Osteoblast (primary cell): Measurements from ENCODE around the gene ANKS1B. TPM values are rescaled to one million over a fixed set of nuclear protein-coding genes. Genes with fewer than 3 reads are reported as not detected.

Experiments
- DNase-seq: peaks from one replicate; pipeline ENCODE4 v3.0.0; 2011; ENCODE audit warnings: low spot score, mixed read lengths; ENCODE audit not compliant: insufficient read length; ENCODE audit errors: missing footprints
- H2AFZ ChIP-seq: 2 replicates; pipeline ENCODE4 v1.6.0; 2011; ENCODE audit warnings: mild to moderate bottlenecking, low read length
- H3K27ac ChIP-seq: 2 replicates; pipeline ENCODE4 v1.5.1; 2011; ENCODE audit warnings: mild to moderate bottlenecking, low read depth, low read length, moderate library complexity
- H3K27me3 ChIP-seq: 2 replicates; pipeline ENCODE4 v1.6.0; 2012; ENCODE audit warnings: mild to moderate bottlenecking, control low read depth, inconsistent platforms, low read length, moderate library complexity; ENCODE audit not compliant: insufficient read depth
- H3K36me3 ChIP-seq: 2 replicates; pipeline ENCODE4 v1.5.1; 2011; ENCODE audit warnings: mild to moderate bottlenecking, low read length, control low read depth, moderate library complexity; ENCODE audit not compliant: insufficient read depth
- H3K4me1 ChIP-seq: 2 replicates; pipeline ENCODE4 v1.5.1; 2011; ENCODE audit warnings: mild to moderate bottlenecking, low read length, control low read depth, moderate library complexity; ENCODE audit not compliant: insufficient read depth
- H3K4me2 ChIP-seq: 2 replicates; pipeline ENCODE4 v1.6.0; 2011; ENCODE audit warnings: mild to moderate bottlenecking, low read length; ENCODE audit not compliant: insufficient read depth
- H3K4me3 ChIP-seq: fragments of 200-600 bp; sonication (generic); 3 replicates; pipeline ENCODE4 v1.5.1; 2012; ENCODE audit warnings: mild to moderate bottlenecking, low read length, inconsistent platforms; ENCODE audit not compliant: insufficient read depth
- H3K79me2 ChIP-seq: 2 replicates; pipeline ENCODE4 v1.6.0; 2012; ENCODE audit warnings: mild to moderate bottlenecking, low read length, control low read depth, inconsistent platforms; ENCODE audit not compliant: insufficient read depth
- H3K9me3 ChIP-seq: 2 replicates; pipeline ENCODE4 v1.5.1; 2011; ENCODE audit warnings: low read depth, low read length, control low read depth
- H4K20me1 ChIP-seq: 2 replicates; pipeline ENCODE4 v1.6.0; 2012; ENCODE audit warnings: mild to moderate bottlenecking, low read length, control low read depth; ENCODE audit not compliant: insufficient read depth
- total RNA-seq: library from RNA; depleted of rRNA; stranded (reverse); fragments of >200 nt; gene quantifications from 2 replicates; pipeline ENCODE4 v1.2.3, GENCODE V29; 2012
- TF ChIP-seq, protein P1 (sequence below): IDR thresholded peaks from 2 replicates; pipeline ENCODE4 v1.5.1; 2011; ENCODE audit warnings: mild to moderate bottlenecking, low read depth, low read length, moderate library complexity; ENCODE audit errors: extremely low read depth

The ANKS1B gene
- total RNA-seq, 1 donor, result 2.2 TPM

DNA sequence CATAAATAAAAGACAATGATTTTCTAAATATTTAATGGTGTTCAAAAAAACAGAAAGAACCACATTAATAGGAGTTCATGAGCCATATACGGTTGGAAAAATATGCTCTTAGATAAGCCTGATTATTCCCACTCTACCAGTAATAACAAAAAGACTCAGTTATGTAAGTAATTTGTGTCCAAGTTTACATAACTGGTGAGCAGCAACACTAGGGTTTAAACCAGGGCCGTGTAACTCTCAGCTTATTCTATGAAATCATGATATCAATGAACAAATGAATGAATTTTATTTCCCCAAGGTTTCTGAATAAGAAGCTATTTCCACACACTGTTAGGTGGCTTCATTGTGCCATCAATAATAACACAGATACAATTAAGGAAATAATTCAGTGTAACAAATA, 238.8 kb downstream of the ANKS1B start:
- no peaks in the 10 kb centered on the region for H4K20me1 ChIP-seq
- no peak for DNase-seq
- no peaks in the 10 kb centered on the region for H3K27me3 ChIP-seq
- H2AFZ ChIP-seq, result no peak overlapping the region
- H3K4me3 ChIP-seq, result no peak overlapping the region
- H3K4me2 ChIP-seq, result no peak overlapping the region
- H3K79me2 ChIP-seq, result no peaks in the 10 kb centered on the region
- H3K36me3 ChIP-seq, result no peaks in the 10 kb centered on the region
- TF ChIP-seq, protein P1, sequence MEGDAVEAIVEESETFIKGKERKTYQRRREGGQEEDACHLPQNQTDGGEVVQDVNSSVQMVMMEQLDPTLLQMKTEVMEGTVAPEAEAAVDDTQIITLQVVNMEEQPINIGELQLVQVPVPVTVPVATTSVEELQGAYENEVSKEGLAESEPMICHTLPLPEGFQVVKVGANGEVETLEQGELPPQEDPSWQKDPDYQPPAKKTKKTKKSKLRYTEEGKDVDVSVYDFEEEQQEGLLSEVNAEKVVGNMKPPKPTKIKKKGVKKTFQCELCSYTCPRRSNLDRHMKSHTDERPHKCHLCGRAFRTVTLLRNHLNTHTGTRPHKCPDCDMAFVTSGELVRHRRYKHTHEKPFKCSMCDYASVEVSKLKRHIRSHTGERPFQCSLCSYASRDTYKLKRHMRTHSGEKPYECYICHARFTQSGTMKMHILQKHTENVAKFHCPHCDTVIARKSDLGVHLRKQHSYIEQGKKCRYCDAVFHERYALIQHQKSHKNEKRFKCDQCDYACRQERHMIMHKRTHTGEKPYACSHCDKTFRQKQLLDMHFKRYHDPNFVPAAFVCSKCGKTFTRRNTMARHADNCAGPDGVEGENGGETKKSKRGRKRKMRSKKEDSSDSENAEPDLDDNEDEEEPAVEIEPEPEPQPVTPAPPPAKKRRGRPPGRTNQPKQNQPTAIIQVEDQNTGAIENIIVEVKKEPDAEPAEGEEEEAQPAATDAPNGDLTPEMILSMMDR, result no peak
- H3K4me1 ChIP-seq, result no peaks in the 10 kb centered on the region
- no peak overlapping the region for H3K27ac ChIP-seq
- H3K9me3 ChIP-seq, result no peaks in the 10 kb centered on the region

DNA sequence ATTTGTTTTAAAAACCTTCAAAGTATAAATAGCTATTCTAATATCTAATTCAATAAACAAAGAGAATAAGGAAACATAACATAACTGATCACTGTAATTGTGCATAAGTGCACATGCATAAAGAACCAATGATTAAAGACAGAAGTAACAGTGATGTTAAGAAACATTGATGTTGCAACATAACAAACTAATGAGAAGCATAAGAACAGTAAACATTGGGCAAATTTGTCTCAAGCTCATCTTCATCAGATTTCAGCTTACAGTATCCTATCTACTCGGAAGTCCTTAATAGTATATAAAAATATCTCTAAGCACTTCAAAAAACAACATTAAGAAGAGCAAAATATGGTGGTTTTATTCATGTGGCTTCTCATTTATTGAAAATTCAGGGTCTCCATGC, 239.6 kb downstream of the ANKS1B start:
- H3K36me3 ChIP-seq, result no peaks in the 10 kb centered on the region
- TF ChIP-seq, protein P1, result no peak
- no peaks in the 10 kb centered on the region for H3K79me2 ChIP-seq
- H4K20me1 ChIP-seq, result no peaks in the 10 kb centered on the region
- no peaks in the 10 kb centered on the region for H3K27me3 ChIP-seq
- H3K27ac ChIP-seq, result no peak overlapping the region
- H2AFZ ChIP-seq, result no peak overlapping the region
- no peak overlapping the region for H3K4me2 ChIP-seq
- H3K9me3 ChIP-seq, result no peaks in the 10 kb centered on the region
- DNase-seq, result no peak
- H3K4me3 ChIP-seq, result no peak overlapping the region
- H3K4me1 ChIP-seq, result no peaks in the 10 kb centered on the region

DNA sequence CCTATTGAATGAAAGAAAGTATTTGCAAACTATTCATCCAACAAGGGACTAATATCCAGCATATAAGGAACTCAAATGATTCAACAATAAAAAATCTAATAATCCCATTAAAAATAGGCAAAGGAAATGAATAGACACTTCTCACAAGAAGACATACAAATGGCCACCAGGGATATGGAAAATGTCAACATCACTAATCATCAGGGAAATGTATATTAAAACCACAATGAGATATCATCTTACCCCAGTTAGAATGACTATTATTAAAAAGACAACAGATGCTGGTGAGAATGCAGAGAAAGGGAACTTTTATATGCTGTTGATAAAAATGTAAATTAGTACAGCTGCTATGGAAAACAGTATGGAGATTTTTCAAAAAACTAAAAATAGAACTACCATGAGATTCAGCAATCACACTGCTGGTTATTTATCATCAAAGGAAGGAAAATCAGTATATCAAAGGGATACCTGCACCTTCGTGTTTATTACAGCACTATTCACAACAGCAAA, 247.9 kb downstream of the ANKS1B start:
- Histone ChIP-seq H3K27ac (no peak overlapping the region), H3K79me2 (no peaks in the 10 kb centered on the region), H3K4me3 (no peak overlapping the region), H2AFZ (no peak overlapping the region), H3K4me2 (no peak overlapping the region), H3K4me1 (no peaks in the 10 kb centered on the region), H3K36me3 (no peaks in the 10 kb centered on the region), H3K27me3 (no peaks in the 10 kb centered on the region), H4K20me1 (no peaks in the 10 kb centered on the region), H3K9me3 (no peaks in the 10 kb centered on the region)
- no peak for DNase-seq
- TF ChIP-seq, protein P1, result no peak

DNA sequence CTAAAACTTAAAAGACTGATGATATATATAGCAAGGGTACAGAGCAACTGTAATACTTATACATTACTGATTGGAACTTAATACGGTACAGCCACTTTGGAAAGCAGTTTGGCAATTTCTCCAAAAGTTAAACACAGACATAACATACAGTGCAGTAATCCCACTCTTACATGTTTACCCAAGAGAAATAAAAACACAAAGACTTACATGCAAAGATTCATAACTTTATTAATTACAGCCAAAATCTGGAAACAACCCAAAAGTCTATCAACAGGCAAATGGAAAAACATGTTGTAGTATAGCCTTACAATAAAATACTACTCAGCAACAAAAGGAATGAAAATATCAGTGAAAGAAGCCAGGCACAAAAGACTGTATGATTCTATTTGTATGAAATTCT, 252.6 kb downstream of the ANKS1B start:
- Histone ChIP-seq H3K9me3 (no peaks in the 10 kb centered on the region), H2AFZ (no peak overlapping the region), H3K79me2 (no peaks in the 10 kb centered on the region), H3K27ac (no peak overlapping the region), H3K27me3 (no peaks in the 10 kb centered on the region), H3K4me3 (no peak overlapping the region), H3K4me2 (no peak overlapping the region), H3K36me3 (no peaks in the 10 kb centered on the region), H3K4me1 (no peaks in the 10 kb centered on the region), H4K20me1 (no peaks in the 10 kb centered on the region)
- TF ChIP-seq, protein P1, result no peak
- no peak for DNase-seq
